K562 (cell line): Measurements from ENCODE around the gene CTRL. TPM values are rescaled to one million over a fixed set of nuclear protein-coding genes. Genes with fewer than 3 reads are reported as not detected.

Source experiments
- ATF7 ChIP-seq: fragments of 450-650 bp; IDR thresholded peaks from 2 replicates; pipeline ENCODE4 v1.7.1; 2014; ENCODE audit warnings: mild to moderate bottlenecking, moderate library complexity
- DNMT1 ChIP-seq: fragments of 450-650 bp; IDR thresholded peaks from 2 replicates; pipeline ENCODE4 v1.6.1; 2016; ENCODE audit warnings: antibody characterized with exemption, mild to moderate bottlenecking
- FOXJ3 ChIP-seq: sonication (generic); formaldehyde crosslinking; IDR thresholded peaks from 2 replicates; pipeline ENCODE4 v1.4.0; 2020; ENCODE audit warnings: mild to moderate bottlenecking, missing genetic modification reagents
- GATAD2B ChIP-seq: fragments of 450-650 bp; IDR thresholded peaks from 2 replicates; pipeline ENCODE4 v1.6.1; 2017; ENCODE audit warnings: mild to moderate bottlenecking, borderline replicate concordance
- HMGN3 ChIP-seq: IDR thresholded peaks from 2 replicates; pipeline ENCODE4 v1.6.1; 2011; ENCODE audit warnings: borderline replicate concordance, low read depth, mild to moderate bottlenecking, mixed read lengths, low read length; ENCODE audit not compliant: insufficient read length; ENCODE audit errors: extremely low read depth
- KLF13 ChIP-seq: fragments of 450-650 bp; IDR thresholded peaks from 2 replicates; pipeline ENCODE4 v1.6.1; 2016; ENCODE audit warnings: missing genetic modification characterization, low read depth, mild to moderate bottlenecking, missing compliant biosample characterization, moderate library complexity, borderline replicate concordance
- MBD2 ChIP-seq: sonication (generic); IDR thresholded peaks from 2 replicates; pipeline ENCODE4 v1.6.1; 2016; ENCODE audit warnings: low read depth, borderline replicate concordance
- NCOA2 ChIP-seq, 2 experiments: fragments of 450-650 bp; IDR thresholded peaks; 2 replicates each; pipeline ENCODE4 v1.6.1; 2018; ENCODE audit warnings: mild to moderate bottlenecking in 2 of 2, moderate library complexity in 1 of 2; ENCODE audit not compliant: partially characterized antibody in 2 of 2
- PHF20 ChIP-seq: fragments of 450-650 bp; IDR thresholded peaks from 2 replicates; pipeline ENCODE4 v1.6.1; 2018; ENCODE audit not compliant: partially characterized antibody
- PML ChIP-seq: IDR thresholded peaks from 2 replicates; pipeline ENCODE4 v1.6.1; 2012; ENCODE audit warnings: low read length, inconsistent platforms
- RBM22 ChIP-seq: fragments of 200-400 bp; formaldehyde crosslinking; IDR thresholded peaks from 2 replicates; pipeline ENCODE4 v1.6.1; 2018; ENCODE audit warnings: low read length, low read depth; ENCODE audit not compliant: poor library complexity, severe bottlenecking
- SIN3A ChIP-seq, 2 experiments: fragments of 150-350 bp in 1 of 2; IDR thresholded peaks; 2 replicates each; pipeline ENCODE4 v1.6.1; 2011 to 2016; ENCODE audit warnings: borderline replicate concordance in 2 of 2, low read depth in 2 of 2, low read length in 2 of 2, mild to moderate bottlenecking in 2 of 2, moderate library complexity in 2 of 2; ENCODE audit not compliant: control insufficient read depth in 1 of 2
- SRSF7 ChIP-seq: fragments of 200-400 bp; formaldehyde crosslinking; optimal IDR thresholded peaks from 2 replicates; pipeline ENCODE3; 2017; ENCODE audit warnings: mild to moderate bottlenecking, low read depth, low read length
- TBP ChIP-seq: optimal IDR thresholded peaks from 2 replicates; pipeline ENCODE3; 2011; ENCODE audit warnings: low read depth, low read length, improper control_type of control experiment
- YY1 ChIP-seq, 3 experiments: IDR thresholded peaks; 2 replicates each; pipeline ENCODE4 v1.6.1; 2011; ENCODE audit warnings: low read length in 2 of 3, mild to moderate bottlenecking in 2 of 3, moderate library complexity in 2 of 3, borderline replicate concordance in 1 of 3, control low read depth in 1 of 3, low read depth in 1 of 3; ENCODE audit not compliant: insufficient read depth in 3 of 3, insufficient replicate concordance in 2 of 3, control insufficient read depth in 1 of 3, insufficient read length in 1 of 3; ENCODE audit errors: extremely low read depth in 1 of 3
- polyA plus RNA-seq, 8 experiments: library from polyadenylated mRNA; depleted of rRNA in 4 of 8; stranded (reverse) in 5 of 8; unstranded in 3 of 8; fragments of >200 nt; fragmentation: Nextera tagmentation in 2 of 8; fragmentation: Illumina TruSeq in 1 of 8; extraction: Ambion mirVana in 2 of 8; extraction: Trizol in 1 of 8; gene quantifications; 2 replicates each; pipeline versions ENCODE4 v1.2.1 to v1.2.3, GENCODE V29; 2011 to 2014; ENCODE audit warnings: inconsistent platforms in 1 of 8, missing spikeins in 1 of 8
- total RNA-seq, 7 experiments: library from RNA; depleted of rRNA in 6 of 7; stranded (reverse); fragments of >200 nt in 6 of 7; fragmentation: Illumina TruSeq in 2 of 7; extraction: Trizol in 2 of 7; gene quantifications; 2 replicates each; pipeline versions ENCODE4 v1.2.1 to v1.2.3, GENCODE V29; 2011 to 2021; ENCODE audit warnings: low replicate concordance in 1 of 7
- TF ChIP-seq, protein P1 (sequence below): fragments of 250-450 bp; sonication (Bioruptor Pico); IDR thresholded peaks from 2 replicates; pipeline ENCODE4 v1.4.0; 2020; ENCODE audit warnings: mild to moderate bottlenecking
- TF ChIP-seq, protein P2 (sequence below): fragments of 450-650 bp; formaldehyde crosslinking; IDR thresholded peaks from 2 replicates; pipeline ENCODE4 v1.4.0; 2022; ENCODE audit warnings: missing genetic modification characterization
- TF ChIP-seq, protein P3 (sequence below): fragments of 450-650 bp; formaldehyde crosslinking; IDR thresholded peaks from 2 replicates; pipeline ENCODE4 v1.4.0; 2020; ENCODE audit warnings: mild to moderate bottlenecking, moderate library complexity
- TF ChIP-seq, protein P4 (sequence below): sonication (generic); formaldehyde crosslinking; IDR thresholded peaks from 2 replicates; pipeline ENCODE4 v1.8.0; 2022; ENCODE audit warnings: mild to moderate bottlenecking, missing genetic modification reagents, borderline replicate concordance

The CTRL gene
- total and polyA plus RNA-seq, 9 of the 15 experiments (the other 6 are each of a cell fraction or from before 2014, with no cell fraction given), result 1.4 to 5.6 (median 2.5) TPM

DNA sequence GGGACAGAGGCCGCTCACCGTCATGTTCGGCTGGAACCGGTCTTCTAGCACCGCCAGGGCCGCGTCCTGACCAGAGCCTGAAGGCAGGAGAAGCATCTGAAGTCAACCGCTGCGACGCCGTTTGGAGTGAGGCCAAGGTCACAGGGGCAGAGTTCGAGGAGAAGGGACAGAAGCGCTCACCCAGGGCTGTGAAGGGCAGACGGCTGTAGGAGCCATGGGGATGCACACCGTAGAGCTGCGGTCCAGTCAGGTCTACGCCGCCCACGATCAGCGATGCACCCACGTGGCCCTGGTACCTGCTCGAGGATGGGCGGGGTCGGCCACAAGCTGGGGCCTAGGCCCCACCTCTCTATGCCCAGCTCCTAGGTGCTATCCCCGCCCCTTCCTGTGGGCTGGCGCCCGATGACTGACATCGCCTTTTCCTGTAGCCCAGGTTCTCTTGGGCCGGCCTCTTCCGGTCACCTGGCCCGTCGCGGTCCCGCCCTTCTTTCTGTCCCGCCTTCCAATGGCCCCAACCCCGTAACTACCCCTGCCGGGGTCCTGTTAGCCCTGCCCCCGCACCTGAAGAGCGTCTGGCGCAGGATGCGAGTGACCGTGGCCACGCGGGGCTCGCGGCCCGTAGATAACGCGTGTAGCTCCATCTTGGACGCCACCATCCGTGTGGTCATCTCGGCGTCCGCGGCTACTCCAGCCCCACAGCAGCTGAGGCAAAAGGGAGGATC is 3.9 kb upstream of the CTRL start (continued):
- TF ChIP-seq FOXJ3 (CRISPR knock-in tag) (no peak), ATF7 (peak; percentile 75), PML (peak; percentile 82), YY1 (IDR thresholded peaks at IDR 0.05; ENCODE audit: borderline replicate concordance in 1 of 3, control insufficient read depth in 1 of 3, extremely low read depth in 1 of 3, insufficient read depth in 3 of 3, insufficient read length in 1 of 3, insufficient replicate concordance in 2 of 3, low read depth in 1 of 3, low read length in 2 of 3) (peak in 2 of 3 experiments; percentile 68 to 84), GATAD2B (no peak), DNMT1 (peak; percentile 66), HMGN3 (peak; percentile 95), SRSF7 (no peak), MBD2 (no peak; the same call in 1 of the 2 replicates), RBM22 (peak; percentile 94), SIN3A (IDR thresholded peaks at IDR 0.05; ENCODE audit: borderline replicate concordance in 2 of 2, control insufficient read depth in 1 of 2, low read depth in 2 of 2, low read length in 2 of 2) (peak; percentile 95 to 96), PHF20 (peak; percentile 25), NCOA2 (IDR thresholded peaks at IDR 0.05; ENCODE audit: partially characterized antibody in 2 of 2) (no peak), KLF13 (tag) (peak; percentile 50; the same call in 1 of the 2 replicates), TBP (peak; percentile 77)
- TF ChIP-seq, protein P1, sequence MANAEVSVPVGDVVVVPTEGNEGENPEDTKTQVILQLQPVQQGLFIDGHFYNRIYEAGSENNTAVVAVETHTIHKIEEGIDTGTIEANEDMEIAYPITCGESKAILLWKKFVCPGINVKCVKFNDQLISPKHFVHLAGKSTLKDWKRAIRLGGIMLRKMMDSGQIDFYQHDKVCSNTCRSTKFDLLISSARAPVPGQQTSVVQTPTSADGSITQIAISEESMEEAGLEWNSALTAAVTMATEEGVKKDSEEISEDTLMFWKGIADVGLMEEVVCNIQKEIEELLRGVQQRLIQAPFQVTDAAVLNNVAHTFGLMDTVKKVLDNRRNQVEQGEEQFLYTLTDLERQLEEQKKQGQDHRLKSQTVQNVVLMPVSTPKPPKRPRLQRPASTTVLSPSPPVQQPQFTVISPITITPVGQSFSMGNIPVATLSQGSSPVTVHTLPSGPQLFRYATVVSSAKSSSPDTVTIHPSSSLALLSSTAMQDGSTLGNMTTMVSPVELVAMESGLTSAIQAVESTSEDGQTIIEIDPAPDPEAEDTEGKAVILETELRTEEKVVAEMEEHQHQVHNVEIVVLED, result peak; percentile 34; the same call in 1 of the 2 replicates
- TF ChIP-seq, protein P2, sequence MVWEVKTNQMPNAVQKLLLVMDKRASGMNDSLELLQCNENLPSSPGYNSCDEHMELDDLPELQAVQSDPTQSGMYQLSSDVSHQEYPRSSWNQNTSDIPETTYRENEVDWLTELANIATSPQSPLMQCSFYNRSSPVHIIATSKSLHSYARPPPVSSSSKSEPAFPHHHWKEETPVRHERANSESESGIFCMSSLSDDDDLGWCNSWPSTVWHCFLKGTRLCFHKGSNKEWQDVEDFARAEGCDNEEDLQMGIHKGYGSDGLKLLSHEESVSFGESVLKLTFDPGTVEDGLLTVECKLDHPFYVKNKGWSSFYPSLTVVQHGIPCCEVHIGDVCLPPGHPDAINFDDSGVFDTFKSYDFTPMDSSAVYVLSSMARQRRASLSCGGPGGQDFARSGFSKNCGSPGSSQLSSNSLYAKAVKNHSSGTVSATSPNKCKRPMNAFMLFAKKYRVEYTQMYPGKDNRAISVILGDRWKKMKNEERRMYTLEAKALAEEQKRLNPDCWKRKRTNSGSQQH (CRISPR knock-in tag), result peak; percentile 52; the same call in 1 of the 2 replicates
- TF ChIP-seq, protein P3, sequence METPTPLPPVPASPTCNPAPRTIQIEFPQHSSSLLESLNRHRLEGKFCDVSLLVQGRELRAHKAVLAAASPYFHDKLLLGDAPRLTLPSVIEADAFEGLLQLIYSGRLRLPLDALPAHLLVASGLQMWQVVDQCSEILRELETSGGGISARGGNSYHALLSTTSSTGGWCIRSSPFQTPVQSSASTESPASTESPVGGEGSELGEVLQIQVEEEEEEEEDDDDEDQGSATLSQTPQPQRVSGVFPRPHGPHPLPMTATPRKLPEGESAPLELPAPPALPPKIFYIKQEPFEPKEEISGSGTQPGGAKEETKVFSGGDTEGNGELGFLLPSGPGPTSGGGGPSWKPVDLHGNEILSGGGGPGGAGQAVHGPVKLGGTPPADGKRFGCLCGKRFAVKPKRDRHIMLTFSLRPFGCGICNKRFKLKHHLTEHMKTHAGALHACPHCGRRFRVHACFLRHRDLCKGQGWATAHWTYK (CRISPR knock-in tag), result peak; percentile 14; the same call in 1 of the 2 replicates
- TF ChIP-seq, protein P4, sequence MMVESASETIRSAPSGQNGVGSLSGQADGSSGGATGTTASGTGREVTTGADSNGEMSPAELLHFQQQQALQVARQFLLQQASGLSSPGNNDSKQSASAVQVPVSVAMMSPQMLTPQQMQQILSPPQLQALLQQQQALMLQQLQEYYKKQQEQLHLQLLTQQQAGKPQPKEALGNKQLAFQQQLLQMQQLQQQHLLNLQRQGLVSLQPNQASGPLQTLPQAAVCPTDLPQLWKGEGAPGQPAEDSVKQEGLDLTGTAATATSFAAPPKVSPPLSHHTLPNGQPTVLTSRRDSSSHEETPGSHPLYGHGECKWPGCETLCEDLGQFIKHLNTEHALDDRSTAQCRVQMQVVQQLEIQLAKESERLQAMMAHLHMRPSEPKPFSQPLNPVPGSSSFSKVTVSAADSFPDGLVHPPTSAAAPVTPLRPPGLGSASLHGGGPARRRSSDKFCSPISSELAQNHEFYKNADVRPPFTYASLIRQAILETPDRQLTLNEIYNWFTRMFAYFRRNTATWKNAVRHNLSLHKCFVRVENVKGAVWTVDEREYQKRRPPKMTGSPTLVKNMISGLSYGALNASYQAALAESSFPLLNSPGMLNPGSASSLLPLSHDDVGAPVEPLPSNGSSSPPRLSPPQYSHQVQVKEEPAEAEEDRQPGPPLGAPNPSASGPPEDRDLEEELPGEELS (CRISPR knock-in tag), result no peak
